ENCODE results near the gene PCNX2. TPM values are rescaled to one million over a fixed set of nuclear protein-coding genes. Genes with fewer than 3 reads are reported as not detected.

PCNX2 gene
- total and polyA plus RNA-seq, 2 donors (not counting 1 experiment from before 2014, with no cell fraction given) = 17.6 to 34.7 TPM

GRCh38 chr1:233248014-233248413 is 47.5 kb downstream of the PCNX2 start:
- ChIA-PET POLR2A (no interaction called here), CTCF (no interaction called here)
- TF ChIP-seq CTCF (IDR thresholded peaks at IDR 0.05) = no peak
- no peak for TF ChIP-seq EZH2 (IDR thresholded peaks at IDR 0.05; ENCODE audit: borderline replicate concordance, insufficient read depth, low read depth, low read length, poor library complexity, severe bottlenecking)

GRCh38 chr1:233246965-233247364 is 48.6 kb downstream of the PCNX2 start:
- Histone ChIP-seq H4K20me1 (ENCODE audit: control insufficient read depth, insufficient read depth, low read length, poor library complexity, severe bottlenecking) (no peaks in the 10 kb centered on the region), H3K27me3 (replicated peaks in 1 of 4; ENCODE audit: control extremely low read depth in 1 of 4, control insufficient read depth in 3 of 4, insufficient read depth in 4 of 4, low read length in 3 of 4) (no peaks in the 10 kb centered on the region), H3K4me2 (replicated peaks; ENCODE audit: low read depth, low read length, poor library complexity, severe bottlenecking) (no peak overlapping the region), H3K27ac (ENCODE audit: low read length in 2 of 2) (no peak overlapping the region), H2AFZ (ENCODE audit: insufficient read depth, low read depth, low read length, poor library complexity, severe bottlenecking) (no peak overlapping the region), H3K79me2 (ENCODE audit: control insufficient read depth, insufficient read depth, low read length) (no peaks in the 10 kb centered on the region), H3K4me3 (ENCODE audit: control extremely low read depth in 1 of 5, extremely low read depth in 1 of 5, insufficient read depth in 1 of 5, low read depth in 2 of 5, low read length in 4 of 5) (no peak overlapping the region), H3K9me3 (ENCODE audit: control extremely low read depth in 1 of 3, control insufficient read depth in 2 of 3, insufficient read depth in 1 of 3, low read length in 2 of 3) (no peaks in the 10 kb centered on the region), H3K4me1 (ENCODE audit: control insufficient read depth in 2 of 2, insufficient read depth in 2 of 2, low read length in 2 of 2) (no peaks in the 10 kb centered on the region), H3K36me3 (replicated peaks in 1 of 2; ENCODE audit: control extremely low read depth in 1 of 2, control insufficient read depth in 1 of 2, extremely low read depth in 1 of 2, insufficient read depth in 2 of 2, low read length in 1 of 2) (peaks cover 0 to under 1% of the 10 kb centered on the region in 2 experiments), H3K9ac (ENCODE audit: low read length) (no peak overlapping the region)
- H3K27me3 Mint-ChIP-seq = no peaks in the 10 kb centered on the region
- TF ChIP-seq EZH2 (IDR thresholded peaks at IDR 0.05; ENCODE audit: borderline replicate concordance, insufficient read depth, low read depth, low read length, poor library complexity, severe bottlenecking) = no peak
- TF ChIP-seq CTCF (IDR thresholded peaks at IDR 0.05) = no peak
- no peak for ATAC-seq (ENCODE audit: low read depth)
- CTCF ChIA-PET = no interaction called here
- WGBS (ENCODE audit: insufficient coverage) = 98% methylated on average over 5 of the region's 5 CpGs
- H3K4me3 Mint-ChIP-seq = no peak overlapping the region
- no peaks in the 10 kb centered on the region for H3K9me3 Mint-ChIP-seq (ENCODE audit: insufficient read depth)
- POLR2A ChIA-PET = no interaction called here
- intact Hi-C loops (cut with micrococcal nuclease) = no loop called here
- no peaks in the 10 kb centered on the region for H3K4me1 Mint-ChIP-seq
- no peak for DNase-seq
- H3K27ac Mint-ChIP-seq = no peak overlapping the region

More at GRCh38 chr1:233248014-233248413, 47.5 kb downstream of the PCNX2 start:
- Histone ChIP-seq H3K27me3 (replicated peaks in 1 of 4; ENCODE audit: control extremely low read depth in 1 of 4, control insufficient read depth in 3 of 4, insufficient read depth in 4 of 4, low read length in 3 of 4) (no peaks in the 10 kb centered on the region), H3K9ac (ENCODE audit: low read length) (no peak overlapping the region), H3K4me1 (ENCODE audit: control insufficient read depth in 2 of 2, insufficient read depth in 2 of 2, low read length in 2 of 2) (no peaks in the 10 kb centered on the region), H3K4me3 (ENCODE audit: control extremely low read depth in 1 of 5, extremely low read depth in 1 of 5, insufficient read depth in 1 of 5, low read depth in 2 of 5, low read length in 4 of 5) (no peak overlapping the region), H3K79me2 (ENCODE audit: control insufficient read depth, insufficient read depth, low read length) (no peaks in the 10 kb centered on the region), H4K20me1 (ENCODE audit: control insufficient read depth, insufficient read depth, low read length, poor library complexity, severe bottlenecking) (no peaks in the 10 kb centered on the region), H3K9me3 (ENCODE audit: control extremely low read depth in 1 of 3, control insufficient read depth in 2 of 3, insufficient read depth in 1 of 3, low read length in 2 of 3) (no peaks in the 10 kb centered on the region), H2AFZ (ENCODE audit: insufficient read depth, low read depth, low read length, poor library complexity, severe bottlenecking) (no peak overlapping the region), H3K4me2 (replicated peaks; ENCODE audit: low read depth, low read length, poor library complexity, severe bottlenecking) (no peak overlapping the region), H3K27ac (ENCODE audit: low read length in 2 of 2) (no peak overlapping the region), H3K36me3 (replicated peaks in 1 of 2; ENCODE audit: control extremely low read depth in 1 of 2, control insufficient read depth in 1 of 2, extremely low read depth in 1 of 2, insufficient read depth in 2 of 2, low read length in 1 of 2) (peaks cover 0 to 3% of the 10 kb centered on the region in 2 experiments)
- no peaks in the 10 kb centered on the region for H3K4me1 Mint-ChIP-seq
- intact Hi-C loops (cut with micrococcal nuclease) = no loop called here
- H3K4me3 Mint-ChIP-seq = no peak overlapping the region
- no peaks in the 10 kb centered on the region for H3K9me3 Mint-ChIP-seq (ENCODE audit: insufficient read depth)
- ATAC-seq (ENCODE audit: low read depth) (no peak), DNase-seq (no peak)
- no peak overlapping the region for H3K27ac Mint-ChIP-seq
- 100% methylated on average over 4 of the region's 6 CpGs for WGBS (ENCODE audit: insufficient coverage)
- no peaks in the 10 kb centered on the region for H3K27me3 Mint-ChIP-seq

Measured in B cell (primary cell).